H1 (cell line): ENCODE data around the gene SNW1. TPM values are rescaled to one million over a fixed set of nuclear protein-coding genes. Genes with fewer than 3 reads are reported as not detected.

Experiments
- CTCF ChIA-PET: fragments of 300-600 bp; sonication (Branson Sonifier 250); formaldehyde crosslinking; loops from one replicate; lab custom pipeline; 2021; ENCODE audit not compliant: partially characterized antibody; lab: Charles Lee
- POLR2A ChIA-PET: fragments of 300-600 bp; sonication (Branson Sonifier 250); formaldehyde crosslinking; loops from one replicate; lab custom pipeline; 2021; ENCODE audit warnings: inconsistent platforms; ENCODE audit not compliant: partially characterized antibody; lab: Charles Lee
- DNase-seq, 2 experiments: peaks; one replicate each; pipeline versions ENCODE4 v3.0.0 to v3.0.0-alpha.2; 2010 to 2022; ENCODE audit warnings: low spot score in 2 of 2, low read depth in 1 of 2, mixed read lengths in 1 of 2
- FAIRE-seq: peaks from 2 replicates; lab custom pipeline; 2011; peaks lifted over from hg19 to GRCh38; lab: Jason Lieb, UNC
- H2AFZ ChIP-seq: 2 replicates; pipeline ENCODE4 v1.8.1; 2012; ENCODE audit warnings: low read length, inconsistent platforms
- H2AK5ac ChIP-seq: 2 replicates; pipeline ENCODE4 v1.6.1; 2013; ENCODE audit warnings: low read depth, low read length
- H2BK120ac ChIP-seq: replicated peaks from 2 replicates; pipeline ENCODE3; 2013; ENCODE audit warnings: low read depth, low read length, inconsistent platforms
- H2BK12ac ChIP-seq: 2 replicates; pipeline ENCODE4 v1.6.1; 2013; ENCODE audit warnings: low read depth, low read length
- H2BK15ac ChIP-seq: 2 replicates; pipeline ENCODE4 v1.6.1; 2013; ENCODE audit warnings: low read length
- H2BK20ac ChIP-seq: 2 replicates; pipeline ENCODE4 v1.6.1; 2013; ENCODE audit warnings: low read length
- H2BK5ac ChIP-seq: 2 replicates; pipeline ENCODE4 v1.6.1; 2013; ENCODE audit warnings: low read depth, low read length
- H3K14ac ChIP-seq: 2 replicates; pipeline ENCODE4 v1.6.1; 2013; ENCODE audit warnings: inconsistent platforms; ENCODE audit not compliant: insufficient read length
- H3K18ac ChIP-seq: 2 replicates; pipeline ENCODE4 v1.6.1; 2013; ENCODE audit warnings: low read length; ENCODE audit errors: extremely low read depth
- H3K23ac ChIP-seq: 2 replicates; pipeline ENCODE4 v1.6.1; 2013; ENCODE audit warnings: inconsistent platforms; ENCODE audit not compliant: insufficient read length
- H3K23me2 ChIP-seq: 2 replicates; pipeline ENCODE4 v1.6.1; 2013; ENCODE audit warnings: low read depth, low read length
- H3K27ac ChIP-seq: 2 replicates; pipeline ENCODE4 v1.6.1; 2011; ENCODE audit warnings: low read depth, low read length, inconsistent platforms
- H3K27me3 ChIP-seq, 4 experiments: replicated peaks in 1 of 4; 1 replicate in 1 of 4; 2 replicates in 3 of 4; pipeline versions ENCODE4 v1.6.1 to v1.8.1; 2011 to 2013; ENCODE audit warnings: low read length in 3 of 4, mild to moderate bottlenecking in 3 of 4, inconsistent platforms in 2 of 4, mixed read lengths in 2 of 4, moderate library complexity in 1 of 4; ENCODE audit not compliant: control insufficient read depth in 3 of 4, insufficient read depth in 3 of 4; ENCODE audit errors: extremely low read depth in 1 of 4
- H3K36me3 ChIP-seq, 4 experiments: 2 replicates each; pipeline versions ENCODE4 v1.6.1 to v1.8.1; 2011 to 2013; ENCODE audit warnings: mild to moderate bottlenecking in 4 of 4, low read length in 3 of 4, moderate library complexity in 2 of 4, control low read depth in 1 of 4, inconsistent platforms in 1 of 4; ENCODE audit not compliant: insufficient read depth in 4 of 4, control insufficient read depth in 2 of 4
- H3K4ac ChIP-seq: replicated peaks from 2 replicates; pipeline ENCODE3; 2013; ENCODE audit warnings: low read length, low read depth, mixed read lengths, inconsistent platforms; ENCODE audit not compliant: insufficient read length
- H3K4me1 ChIP-seq, 4 experiments: replicated peaks in 1 of 4; 1 replicate in 1 of 4; 2 replicates in 3 of 4; pipeline versions ENCODE4 v1.6.1 to v1.8.1; 2011 to 2013; ENCODE audit warnings: low read length in 3 of 4, inconsistent platforms in 2 of 4, mixed read lengths in 1 of 4; ENCODE audit not compliant: insufficient read depth in 4 of 4, control insufficient read depth in 3 of 4
- H3K4me2 ChIP-seq, 2 experiments: 2 replicates each; pipeline versions ENCODE4 v1.6.1 to v1.8.1; 2011 to 2013; ENCODE audit warnings: low read depth in 2 of 2, low read length in 2 of 2, control low read depth in 1 of 2, inconsistent platforms in 1 of 2, mild to moderate bottlenecking in 1 of 2; ENCODE audit not compliant: insufficient read depth in 1 of 2
- H3K4me3 ChIP-seq, 4 experiments: fragments of 200-600, 300-600 bp in 1 of 4; sonication (generic), shearing (Covaris generic), sonication (Bioruptor Twin) in 1 of 4; 2 replicates each; pipeline versions ENCODE4 v1.5.1 to v1.8.1; 2011 to 2016; ENCODE audit warnings: low read length in 4 of 4, low read depth in 3 of 4, control low read depth in 2 of 4, inconsistent platforms in 2 of 4, mild to moderate bottlenecking in 2 of 4, mixed read lengths in 1 of 4, moderate library complexity in 1 of 4; ENCODE audit not compliant: insufficient read depth in 2 of 4; ENCODE audit errors: extremely low read depth in 1 of 4
- H3K56ac ChIP-seq: replicated peaks from 2 replicates; pipeline ENCODE3; 2013; ENCODE audit warnings: low read depth, mild to moderate bottlenecking, mixed read lengths, low read length, inconsistent platforms; ENCODE audit not compliant: insufficient read length
- H3K79me1 ChIP-seq: 2 replicates; pipeline ENCODE4 v1.6.1; 2013; ENCODE audit warnings: low read depth, low read length, control low read depth
- H3K79me2 ChIP-seq, 2 experiments: 2 replicates each; pipeline versions ENCODE4 v1.6.1 to v1.8.1; 2012 to 2013; ENCODE audit warnings: low read length in 2 of 2, mild to moderate bottlenecking in 2 of 2, inconsistent platforms in 1 of 2; ENCODE audit not compliant: insufficient read depth in 2 of 2, control insufficient read depth in 1 of 2
- H3K9ac ChIP-seq, 4 experiments: replicated peaks in 1 of 4; 1 replicate in 1 of 4; 2 replicates in 3 of 4; pipeline versions ENCODE4 v1.6.1 to v1.8.1; 2011 to 2013; ENCODE audit warnings: low read depth in 3 of 4, low read length in 3 of 4, control low read depth in 2 of 4, mild to moderate bottlenecking in 2 of 4, moderate library complexity in 2 of 4, inconsistent platforms in 1 of 4; ENCODE audit errors: extremely low read depth in 1 of 4
- H3K9me3 ChIP-seq, 2 experiments: 2 replicates each; pipeline versions ENCODE4 v1.6.1 to v1.8.1; 2012 to 2013; ENCODE audit warnings: mild to moderate bottlenecking in 2 of 2, moderate library complexity in 2 of 2, control low read depth in 1 of 2, inconsistent platforms in 1 of 2, low read depth in 1 of 2, low read length in 1 of 2, mixed read lengths in 1 of 2; ENCODE audit not compliant: insufficient read depth in 2 of 2
- H4K20me1 ChIP-seq, 2 experiments: replicated peaks in 1 of 2; 2 replicates each; pipeline versions ENCODE3 to v1.8.1; 2011 to 2013; ENCODE audit warnings: inconsistent platforms in 2 of 2, low read length in 2 of 2, mild to moderate bottlenecking in 1 of 2; ENCODE audit not compliant: insufficient read depth in 2 of 2, control insufficient read depth in 1 of 2
- H4K5ac ChIP-seq: 2 replicates; pipeline ENCODE4 v1.6.1; 2013; ENCODE audit warnings: low read length, low read depth, mixed read lengths, inconsistent platforms; ENCODE audit not compliant: insufficient read length
- H4K8ac ChIP-seq: 2 replicates; pipeline ENCODE4 v1.8.0; 2013; ENCODE audit warnings: mild to moderate bottlenecking, moderate library complexity, low read length, inconsistent platforms; ENCODE audit not compliant: insufficient read depth; ENCODE audit errors: extremely low read depth
- H4K91ac ChIP-seq: replicated peaks from 2 replicates; pipeline ENCODE3; 2013; ENCODE audit warnings: low read length, mixed read lengths, inconsistent platforms; ENCODE audit not compliant: insufficient read length
- ATF2 ChIP-seq: IDR thresholded peaks from 2 replicates; pipeline ENCODE4 v1.6.1; 2012; ENCODE audit warnings: low read length, inconsistent platforms
- EGR1 ChIP-seq: IDR thresholded peaks from 2 replicates; pipeline ENCODE4 v1.6.1; 2011; ENCODE audit warnings: low read depth, low read length, borderline replicate concordance
- KDM1A ChIP-seq: fragments of 200-600, 300-600 bp; sonication (generic); IDR thresholded peaks from 2 replicates; pipeline ENCODE4 v1.7.1; 2016; ENCODE audit warnings: mild to moderate bottlenecking, low read length, borderline replicate concordance
- RNF2 ChIP-seq: fragments of 200-900, 300-1000 bp; sonication (generic); IDR thresholded peaks from 2 replicates; pipeline ENCODE4 v1.7.1; 2016; ENCODE audit warnings: borderline replicate concordance, low read depth, mild to moderate bottlenecking, antibody characterized with exemption, low read length; ENCODE audit not compliant: poor library complexity, severe bottlenecking; ENCODE audit errors: missing control alignments
- SRF ChIP-seq: IDR thresholded peaks from 2 replicates; pipeline ENCODE4 v1.6.1; 2011; ENCODE audit warnings: mild to moderate bottlenecking, low read depth, low read length, moderate library complexity
- WGBS, 2 experiments: shearing (Covaris generic) in 1 of 2; methylation state at CpG; one replicate each; pipeline versions ENCODE4 v1.1.6 to v1.1.7; 2013 to 2015; ENCODE audit warnings: low lambda C conversion rate in 2 of 2, mixed read lengths in 2 of 2, inconsistent platforms in 1 of 2, low coverage in 1 of 2, missing lambda C conversion rate in 1 of 2; ENCODE audit not compliant: insufficient replicate concordance in 2 of 2, insufficient coverage in 1 of 2, insufficient read length in 1 of 2; ENCODE audit errors: extremely low coverage in 1 of 2, missing lambda C conversion rate in 1 of 2; 5-methylcytosine and 5-hydroxymethylcytosine counted together
- polyA plus RNA-seq, 7 experiments: library from polyadenylated mRNA; depleted of rRNA in 3 of 7; stranded (reverse) in 5 of 7; unstranded in 2 of 7; fragments of >200 nt in 5 of 7; fragments of 200-250 nt in 2 of 7; gene quantifications; 1 replicate in 5 of 7; 2 replicates in 1 of 7; 4 replicates in 1 of 7; pipeline versions ENCODE4 v1.2.1 to v1.2.3, GENCODE V29; 2011 to 2013; ENCODE audit warnings: missing spikeins in 2 of 7, mixed read lengths in 2 of 7
- total RNA-seq: library from RNA; stranded (reverse); fragmentation: NEBNext Ultra II Directional; extraction: Animal tissue kit (Norgen Biotek cat#: 25700); gene quantifications from 2 replicates; pipeline ENCODE4 v1.2.1, GENCODE V29; 2021

The SNW1 gene
- total and polyA plus RNA-seq, 2 of the 8 experiments (the other 6 are each of a cell fraction or from before 2014, with no cell fraction given), result 13.2 to 79.2 TPM

DNA sequence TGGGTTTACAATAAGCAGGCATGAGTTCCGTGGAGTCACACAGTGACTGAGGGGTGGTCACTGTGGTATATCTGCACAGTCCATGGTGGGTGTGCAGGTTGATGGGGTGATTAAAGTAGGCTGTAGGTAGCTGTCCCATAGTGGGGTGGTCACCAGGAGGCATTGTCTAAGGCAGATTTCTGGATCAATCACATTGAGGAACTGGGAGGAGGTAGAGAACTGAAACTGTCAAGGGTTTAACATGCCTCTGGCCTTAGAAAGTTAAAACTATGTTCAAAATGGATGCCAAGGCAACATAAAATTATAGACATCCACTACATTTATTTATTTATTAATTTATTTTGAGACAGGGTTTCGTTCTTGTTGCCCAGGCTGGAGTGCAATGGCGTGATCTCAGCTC is 47.3 kb upstream of the SNW1 start:
- H3K23me2 ChIP-seq, result no peaks in the 10 kb centered on the region; the same call in 1 of the 2 replicates
- H3K79me1 ChIP-seq, result 0 out of 2 replicates have a peak, but pooled peaks cover 5% of the 10 kb centered on the region
- H2BK12ac ChIP-seq, result no peak overlapping the region
- H3K56ac ChIP-seq, result no peak overlapping the region
- H3K27me3 ChIP-seq, result no peaks in the 10 kb centered on the region
- 92% methylated on average over 3 of the region's 3 CpGs; no CpG with 5 or more reads in 1 of the 2 experiments for WGBS, 2 experiments
- no peak overlapping the region for H3K4me2 ChIP-seq
- no peaks in the 10 kb centered on the region for H4K20me1 ChIP-seq
- no peak overlapping the region for H4K5ac ChIP-seq
- no peak overlapping the region for H2BK120ac ChIP-seq
- H3K14ac ChIP-seq, result no peak overlapping the region
- H4K91ac ChIP-seq, result no peak overlapping the region
- no peak overlapping the region for H2AK5ac ChIP-seq
- no peaks in the 10 kb centered on the region for H3K36me3 ChIP-seq
- POLR2A ChIA-PET, result no interaction called here
- CTCF ChIA-PET, result no interaction called here
- no peak overlapping the region for H3K9ac ChIP-seq
- H3K4me1 ChIP-seq, result peaks cover 0 to 3% (median 1%) of the 10 kb centered on the region in 4 experiments; a peak in 3 of 7 replicates
- H3K27ac ChIP-seq, result no peak overlapping the region
- H3K4me3 ChIP-seq, result no peak overlapping the region
- H3K9me3 ChIP-seq, result no peaks in the 10 kb centered on the region
- H2BK15ac ChIP-seq, result no peak overlapping the region
- H3K79me2 ChIP-seq, result no peaks in the 10 kb centered on the region
- H3K18ac ChIP-seq, result no peak overlapping the region
- no peak overlapping the region for H3K4ac ChIP-seq
- FAIRE-seq, result no peak
- no peak for DNase-seq
- H2BK5ac ChIP-seq, result no peak overlapping the region
- no peak overlapping the region for H3K23ac ChIP-seq
- H2BK20ac ChIP-seq, result no peak overlapping the region
- H2AFZ ChIP-seq, result no peak overlapping the region
- H4K8ac ChIP-seq, result no peak overlapping the region; the same call in 1 of the 2 replicates
- no peak for TF ChIP-seq EGR1
- TF ChIP-seq KDM1A, result no peak
- TF ChIP-seq ATF2, result no peak
- no peak for TF ChIP-seq RNF2
- no peak for TF ChIP-seq SRF
